HG02798 (cell line): ENCODE results near the gene PFDN2.

Experiments used
- ATAC-seq: cut with Tn5 transposase; IDR thresholded peaks from one replicate; pipeline ENCODE4 v1.9.1; 2021; ENCODE audit warnings: mild to moderate bottlenecking; ENCODE audit not compliant: unreplicated experiment, poor library complexity

PFDN2 gene

GRCh38 chr1:161117759-161118581 is at the start of gene PFDN2, which contains the start of gene NIT1:
TSS of gene PFDN2 (minus strand) at chr1:161118037. CDS start at chr1:161118026, 11 bp downstream.
TSS of gene NIT1 (plus strand) at chr1:161118105. CDS start at chr1:161118177, 72 bp downstream.
- ATAC-seq = peak; percentile 89

- no peak for ATAC-seq
Measured at GRCh38 chr1:161166669-161167548, 49.1 kb upstream of the PFDN2 start.

GRCh38 chr1:161165742-161166668 is 48.2 kb upstream of the PFDN2 start, which contains the start of gene PPOX:
TSS of gene PPOX (plus strand) at chr1:161166426. CDS start at chr1:161166848, 422 bp downstream.
- ATAC-seq = peak; percentile 95

GRCh38 chr1:161164901-161165610 is 47.2 kb upstream of the PFDN2 start:
- ATAC-seq = no peak

- ATAC-seq = no peak
Measured at GRCh38 chr1:161163793-161164192, 46.0 kb upstream of the PFDN2 start.

- ATAC-seq = no peak
Measured at GRCh38 chr1:161162806-161163205, 45.0 kb upstream of the PFDN2 start.

GRCh38 chr1:161162052-161162451 is 44.2 kb upstream of the PFDN2 start:
- ATAC-seq = no peak

- no peak for ATAC-seq
Measured at GRCh38 chr1:161161652-161162051, 43.8 kb upstream of the PFDN2 start.

- ATAC-seq = no peak
Measured at GRCh38 chr1:161160671-161161145, 42.9 kb upstream of the PFDN2 start.

- ATAC-seq = no peak
Measured at GRCh38 chr1:161159913-161160243, 42.0 kb upstream of the PFDN2 start.

GRCh38 chr1:161159087-161159912 is 41.5 kb upstream of the PFDN2 start, which contains the start of gene USP21:
TSS of gene USP21 (plus strand) at chr1:161159500. CDS start at chr1:161160641, 1,141 bp downstream.
- ATAC-seq = peak; percentile 93

- no peak for ATAC-seq
Measured at GRCh38 chr1:161158316-161159010, 40.6 kb upstream of the PFDN2 start.

- no peak for ATAC-seq
Measured at GRCh38 chr1:161157867-161158266, 40.0 kb upstream of the PFDN2 start.

- ATAC-seq = peak; percentile 96
Measured at GRCh38 chr1:161153682-161154337, 36.0 kb upstream of the PFDN2 start, which contains the start of gene UFC1. TSS of gene UFC1 (plus strand) at chr1:161153978. CDS start at chr1:161153998, 20 bp downstream.

GRCh38 chr1:161153176-161153575 is 35.3 kb upstream of the PFDN2 start:
- ATAC-seq = no peak

- ATAC-seq = no peak
Measured at GRCh38 chr1:161145832-161146231, 28.0 kb upstream of the PFDN2 start.

- ATAC-seq = no peak
Measured at GRCh38 chr1:161140755-161141400, 23.0 kb upstream of the PFDN2 start.
